Measurements from ENCODE around the gene PAM.

The PAM gene

GRCh38 chr5:102932781-102933180 lies 177.7 kb downstream of the PAM start:
- no peaks in the 10 kb centered on the region for H3K9me3 ChIP-seq (replicated peaks; ENCODE audit: insufficient read depth, low read length)
- H3K36me3 ChIP-seq (replicated peaks; ENCODE audit: insufficient read depth, low read length), result no peaks in the 10 kb centered on the region
- TF ChIP-seq EZH2 (optimal IDR thresholded peaks at IDR 0.05; ENCODE audit: low read depth, low read length), result no peak
- TF ChIP-seq, protein P1, sequence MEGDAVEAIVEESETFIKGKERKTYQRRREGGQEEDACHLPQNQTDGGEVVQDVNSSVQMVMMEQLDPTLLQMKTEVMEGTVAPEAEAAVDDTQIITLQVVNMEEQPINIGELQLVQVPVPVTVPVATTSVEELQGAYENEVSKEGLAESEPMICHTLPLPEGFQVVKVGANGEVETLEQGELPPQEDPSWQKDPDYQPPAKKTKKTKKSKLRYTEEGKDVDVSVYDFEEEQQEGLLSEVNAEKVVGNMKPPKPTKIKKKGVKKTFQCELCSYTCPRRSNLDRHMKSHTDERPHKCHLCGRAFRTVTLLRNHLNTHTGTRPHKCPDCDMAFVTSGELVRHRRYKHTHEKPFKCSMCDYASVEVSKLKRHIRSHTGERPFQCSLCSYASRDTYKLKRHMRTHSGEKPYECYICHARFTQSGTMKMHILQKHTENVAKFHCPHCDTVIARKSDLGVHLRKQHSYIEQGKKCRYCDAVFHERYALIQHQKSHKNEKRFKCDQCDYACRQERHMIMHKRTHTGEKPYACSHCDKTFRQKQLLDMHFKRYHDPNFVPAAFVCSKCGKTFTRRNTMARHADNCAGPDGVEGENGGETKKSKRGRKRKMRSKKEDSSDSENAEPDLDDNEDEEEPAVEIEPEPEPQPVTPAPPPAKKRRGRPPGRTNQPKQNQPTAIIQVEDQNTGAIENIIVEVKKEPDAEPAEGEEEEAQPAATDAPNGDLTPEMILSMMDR (IDR thresholded peaks at IDR 0.05; ENCODE audit: low read length), result no peak
- H3K9ac ChIP-seq (ENCODE audit: low read length), result no peak overlapping the region
- no peak for DNase-seq
- no peak overlapping the region for H3K4me2 ChIP-seq (ENCODE audit: low read depth, low read length)
- H3F3A ChIP-seq (ENCODE audit: insufficient read depth, low read length), result no peaks in the 10 kb centered on the region
- no peak overlapping the region for H3K4me3 ChIP-seq (ENCODE audit: low read length)
- no peaks in the 10 kb centered on the region for H4K20me1 ChIP-seq (ENCODE audit: insufficient read depth, low read length)
- no peaks in the 10 kb centered on the region for H3K9me2 ChIP-seq (replicated peaks; ENCODE audit: insufficient read depth, low read length)
- H3K4me1 ChIP-seq (ENCODE audit: low read length), result no peaks in the 10 kb centered on the region
- no peaks in the 10 kb centered on the region for H3K79me2 ChIP-seq (ENCODE audit: low read length)
- H3K27me3 ChIP-seq (replicated peaks; ENCODE audit: insufficient read depth, low read length), result no peaks in the 10 kb centered on the region
- H2AFZ ChIP-seq (ENCODE audit: low read length), result no peak overlapping the region
- no peak overlapping the region for H3K27ac ChIP-seq (ENCODE audit: low read length)

DNA sequence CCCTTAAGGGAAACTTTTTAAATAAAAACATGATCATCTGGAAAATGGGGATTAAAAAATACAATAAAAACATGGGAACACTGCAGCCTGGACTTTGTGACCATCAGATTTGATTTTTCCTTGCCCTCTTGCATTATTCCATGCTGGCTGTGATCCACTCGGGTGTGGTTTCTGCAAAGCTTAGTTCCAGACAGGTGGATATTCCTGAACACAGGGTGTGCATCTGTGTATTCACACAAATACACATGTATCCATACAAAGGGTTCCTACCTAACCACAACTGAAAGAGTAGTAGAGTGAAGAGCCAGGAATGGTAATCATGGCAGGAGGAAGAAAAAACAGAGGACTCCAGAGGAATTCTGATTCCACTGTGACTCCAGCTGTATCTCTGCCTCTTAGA lies 178.2 kb downstream of the PAM start:
- Histone ChIP-seq H3K27ac (ENCODE audit: low read length) (no peak overlapping the region), H3K9me3 (replicated peaks; ENCODE audit: insufficient read depth, low read length) (no peaks in the 10 kb centered on the region), H3K4me2 (ENCODE audit: low read depth, low read length) (no peak overlapping the region), H3K79me2 (ENCODE audit: low read length) (no peaks in the 10 kb centered on the region), H4K20me1 (ENCODE audit: insufficient read depth, low read length) (no peaks in the 10 kb centered on the region), H3K9me2 (replicated peaks; ENCODE audit: insufficient read depth, low read length) (no peaks in the 10 kb centered on the region), H3K36me3 (replicated peaks; ENCODE audit: insufficient read depth, low read length) (no peaks in the 10 kb centered on the region), H3K4me1 (ENCODE audit: low read length) (no peaks in the 10 kb centered on the region), H3K4me3 (ENCODE audit: low read length) (no peak overlapping the region), H3K27me3 (replicated peaks; ENCODE audit: insufficient read depth, low read length) (no peaks in the 10 kb centered on the region), H3F3A (ENCODE audit: insufficient read depth, low read length) (no peaks in the 10 kb centered on the region), H3K9ac (ENCODE audit: low read length) (no peak overlapping the region), H2AFZ (ENCODE audit: low read length) (no peak overlapping the region)
- DNase-seq, result no peak
- no peak for TF ChIP-seq EZH2 (optimal IDR thresholded peaks at IDR 0.05; ENCODE audit: low read depth, low read length)
- TF ChIP-seq, protein P1 (IDR thresholded peaks at IDR 0.05; ENCODE audit: low read length), result no peak
- TF ChIP-seq EZH2phosphoT487 (IDR thresholded peaks at IDR 0.05; ENCODE audit: low read length), result no peak

- H3K27ac ChIP-seq (ENCODE audit: low read length), result no peak overlapping the region
- no peaks in the 10 kb centered on the region for H3F3A ChIP-seq (ENCODE audit: insufficient read depth, low read length)
- H3K4me1 ChIP-seq (ENCODE audit: low read length), result no peaks in the 10 kb centered on the region
- no peaks in the 10 kb centered on the region for H3K27me3 ChIP-seq (replicated peaks; ENCODE audit: insufficient read depth, low read length)
- H3K79me2 ChIP-seq (ENCODE audit: low read length), result no peaks in the 10 kb centered on the region
- H3K9me3 ChIP-seq (replicated peaks; ENCODE audit: insufficient read depth, low read length), result no peaks in the 10 kb centered on the region
- H3K4me3 ChIP-seq (ENCODE audit: low read length), result no peak overlapping the region
- no peak overlapping the region for H3K4me2 ChIP-seq (ENCODE audit: low read depth, low read length)
- H4K20me1 ChIP-seq (ENCODE audit: insufficient read depth, low read length), result no peaks in the 10 kb centered on the region
- no peak for DNase-seq
- H3K9ac ChIP-seq (ENCODE audit: low read length), result no peak overlapping the region
- no peak overlapping the region for H2AFZ ChIP-seq (ENCODE audit: low read length)
- H3K9me2 ChIP-seq (replicated peaks; ENCODE audit: insufficient read depth, low read length), result no peaks in the 10 kb centered on the region
- TF ChIP-seq, protein P1 (IDR thresholded peaks at IDR 0.05; ENCODE audit: low read length), result no peak
- TF ChIP-seq EZH2 (optimal IDR thresholded peaks at IDR 0.05; ENCODE audit: low read depth, low read length) (no peak), EZH2phosphoT487 (IDR thresholded peaks at IDR 0.05; ENCODE audit: low read length) (no peak)
- no peaks in the 10 kb centered on the region for H3K36me3 ChIP-seq (replicated peaks; ENCODE audit: insufficient read depth, low read length)
These were observed 178.8 kb downstream of the PAM start for GRCh38 chr5:102933721-102934459.

Measured in MM.1S (cell line).